GM23338 (cell line): Measurements from ENCODE around the gene ZCCHC24. TPM values are rescaled to one million over a fixed set of nuclear protein-coding genes. Genes with fewer than 3 reads are reported as not detected.

Experiments
- ATAC-seq: fragments of 200-7000 bp; cut with Tn5 transposase; 3 replicates; pipeline ENCODE4 v1.9.1; 2020
- DNase-seq: peaks from one replicate; pipeline ENCODE4 v3.0.0-alpha.2; 2015; ENCODE audit warnings: low spot score
- H2AFZ ChIP-seq: fragments of 200-600 bp; sonication (generic); 2 replicates; pipeline ENCODE4 v1.8.0; 2016; ENCODE audit warnings: antibody characterized with exemption, mild to moderate bottlenecking, moderate library complexity
- H3F3A ChIP-seq: fragments of 200-600 bp; sonication (generic); replicated peaks from 2 replicates; pipeline ENCODE4 v1.8.0; 2017; ENCODE audit warnings: antibody characterized with exemption, mixed run types, low read depth
- H3K27ac ChIP-seq: fragments of 200-600 bp; sonication (generic); 2 replicates; pipeline ENCODE4 v1.6.1; 2016; ENCODE audit warnings: low read depth
- H3K27me3 ChIP-seq: fragments of 200-600 bp; sonication (generic); 2 replicates; pipeline ENCODE4 v1.8.0; 2016; ENCODE audit warnings: mild to moderate bottlenecking, mixed run types, moderate library complexity; ENCODE audit not compliant: insufficient read depth
- H3K36me3 ChIP-seq: fragments of 200-600 bp; sonication (generic); 2 replicates; pipeline ENCODE4 v1.8.0; 2016; ENCODE audit warnings: mild to moderate bottlenecking; ENCODE audit not compliant: insufficient read depth
- H3K4me1 ChIP-seq: fragments of 200-600 bp; sonication (generic); 2 replicates; pipeline ENCODE4 v1.8.0; 2016; ENCODE audit warnings: mild to moderate bottlenecking, moderate library complexity; ENCODE audit not compliant: insufficient read depth
- H3K4me2 ChIP-seq: fragments of 200-600 bp; sonication (generic); 2 replicates; pipeline ENCODE4 v1.7.1; 2017; ENCODE audit warnings: mixed run types
- H3K4me3 ChIP-seq: fragments of 200-600 bp; sonication (generic); 2 replicates; pipeline ENCODE4 v1.6.1; 2016; ENCODE audit warnings: mixed run types
- H3K79me2 ChIP-seq: fragments of 200-600 bp; sonication (generic); replicated peaks from 2 replicates; pipeline ENCODE4 v1.8.0; 2017; ENCODE audit warnings: mild to moderate bottlenecking; ENCODE audit not compliant: insufficient read depth
- H3K9me2 ChIP-seq: fragments of 200-600 bp; sonication (generic); 2 replicates; pipeline ENCODE4 v1.8.0; 2017; ENCODE audit not compliant: insufficient read depth
- H4K20me1 ChIP-seq: fragments of 200-600 bp; sonication (generic); replicated peaks from 2 replicates; pipeline ENCODE4 v1.8.0; 2017; ENCODE audit warnings: mild to moderate bottlenecking; ENCODE audit not compliant: insufficient read depth
- H3K27ac Mint-ChIP-seq: 2 replicates; pipeline ENCODE4 v1.8.0; 2020; ENCODE audit warnings: inconsistent platforms, mild to moderate bottlenecking, moderate library complexity, mixed read lengths
- H3K27me3 Mint-ChIP-seq: 3 replicates; pipeline ENCODE4 v1.8.0; 2022; ENCODE audit warnings: low read depth, mild to moderate bottlenecking, moderate library complexity, mixed read lengths, inconsistent platforms; ENCODE audit not compliant: insufficient read depth, poor library complexity
- H3K36me3 Mint-ChIP-seq: 3 replicates; pipeline ENCODE4 v1.8.0; 2021; ENCODE audit warnings: low read depth, mild to moderate bottlenecking, inconsistent platforms, moderate library complexity, mixed read lengths
- H3K4me1 Mint-ChIP-seq: 3 replicates; pipeline ENCODE4 v1.8.0; 2020; ENCODE audit warnings: mild to moderate bottlenecking, inconsistent platforms, mixed read lengths
- H3K4me3 Mint-ChIP-seq: 3 replicates; pipeline ENCODE4 v1.8.0; 2021; ENCODE audit warnings: moderate library complexity, mild to moderate bottlenecking, inconsistent platforms, mixed read lengths
- H3K9me3 Mint-ChIP-seq: 3 replicates; pipeline ENCODE4 v1.8.0; 2020; ENCODE audit warnings: moderate library complexity, mild to moderate bottlenecking, inconsistent platforms, mixed read lengths
- CTCF ChIP-seq, 2 experiments: fragments of 200-600 bp in 1 of 2; sonication (generic) in 1 of 2; conservative IDR thresholded peaks; 2 replicates each; pipeline versions ENCODE4 v1.5.1 to v1.6.1; 2016 to 2017; ENCODE audit warnings: antibody characterized with exemption in 2 of 2, low read depth in 2 of 2, mild to moderate bottlenecking in 2 of 2, moderate library complexity in 1 of 2
- EZH2 ChIP-seq: fragments of 200-600 bp; sonication (generic); IDR thresholded peaks from one replicate; pipeline ENCODE4 v1.8.0; 2017; ENCODE audit warnings: antibody characterized with exemption, mild to moderate bottlenecking, low read depth; ENCODE audit not compliant: unreplicated experiment
- ZNF114 ChIP-seq: fragments of 250-450 bp; sonication (Bioruptor Pico); IDR thresholded peaks from 2 replicates; pipeline ENCODE4 v1.5.0; 2020; ENCODE audit warnings: mild to moderate bottlenecking, moderate library complexity
- polyA plus RNA-seq: library from polyadenylated mRNA; unstranded; fragments of >200 nt; fragmentation: Nextera tagmentation; extraction: Ambion mirVana; gene quantifications from 2 replicates; pipeline ENCODE4 v1.2.1, GENCODE V29; 2016
- total RNA-seq: library from RNA; depleted of rRNA; stranded (reverse); fragments of >200 nt; shearing (Covaris generic); gene quantifications from 2 replicates; pipeline ENCODE4 v1.2.3, GENCODE V29; 2014
- TF ChIP-seq, protein P1 (sequence below): fragments of 250-450 bp; sonication (Bioruptor Pico); IDR thresholded peaks from 2 replicates; pipeline ENCODE4 v1.5.0; 2020; ENCODE audit warnings: mild to moderate bottlenecking, moderate library complexity
- TF ChIP-seq, protein P2 (sequence below): IDR thresholded peaks from 2 replicates; pipeline ENCODE4 v1.6.1; 2016; ENCODE audit warnings: antibody characterized with exemption

The ZCCHC24 gene
- total and polyA plus RNA-seq, 2 experiments from 2014 or later = 2.0 to 10.1 TPM

- H3K36me3 ChIP-seq = no peaks in the 10 kb centered on the region
- DNase-seq (no peak), ATAC-seq (no peak)
- no peak overlapping the region for H3K27ac Mint-ChIP-seq
- H3K79me2 ChIP-seq = no peaks in the 10 kb centered on the region
- no peaks in the 10 kb centered on the region for H3K9me3 Mint-ChIP-seq
- H3K27ac ChIP-seq = no peak overlapping the region
- H3K4me1 ChIP-seq = no peaks in the 10 kb centered on the region
- H4K20me1 ChIP-seq = no peaks in the 10 kb centered on the region
- H3K9me2 ChIP-seq = no peaks in the 10 kb centered on the region
- H3F3A ChIP-seq = no peaks in the 10 kb centered on the region
- H3K27me3 Mint-ChIP-seq = peaks cover 6% of the 10 kb centered on the region
- no peaks in the 10 kb centered on the region; the same call in 2 of the 3 replicates for H3K4me1 Mint-ChIP-seq
- H3K4me3 Mint-ChIP-seq = no peak overlapping the region
- H2AFZ ChIP-seq = no peak overlapping the region
- H3K4me2 ChIP-seq = no peak overlapping the region
- H3K36me3 Mint-ChIP-seq = no peaks in the 10 kb centered on the region
- H3K4me3 ChIP-seq = no peak overlapping the region
- TF ChIP-seq EZH2 = no peak
- no peaks in the 10 kb centered on the region for H3K27me3 ChIP-seq
Observed at GRCh38 chr10:79387974-79388850, 57.2 kb downstream of the ZCCHC24 start.

GRCh38 chr10:79387466-79387973 is 57.9 kb downstream of the ZCCHC24 start:
- Histone ChIP-seq H3K36me3 (no peaks in the 10 kb centered on the region), H3K9me2 (no peaks in the 10 kb centered on the region), H3K4me1 (no peaks in the 10 kb centered on the region), H3K79me2 (no peaks in the 10 kb centered on the region), H3K4me2 (no peak overlapping the region), H3K4me3 (no peak overlapping the region), H2AFZ (no peak overlapping the region), H3K27ac (no peak overlapping the region), H3F3A (no peaks in the 10 kb centered on the region), H4K20me1 (no peaks in the 10 kb centered on the region), H3K27me3 (no peaks in the 10 kb centered on the region)
- TF ChIP-seq ZNF114 = no peak
- TF ChIP-seq, protein P1, sequence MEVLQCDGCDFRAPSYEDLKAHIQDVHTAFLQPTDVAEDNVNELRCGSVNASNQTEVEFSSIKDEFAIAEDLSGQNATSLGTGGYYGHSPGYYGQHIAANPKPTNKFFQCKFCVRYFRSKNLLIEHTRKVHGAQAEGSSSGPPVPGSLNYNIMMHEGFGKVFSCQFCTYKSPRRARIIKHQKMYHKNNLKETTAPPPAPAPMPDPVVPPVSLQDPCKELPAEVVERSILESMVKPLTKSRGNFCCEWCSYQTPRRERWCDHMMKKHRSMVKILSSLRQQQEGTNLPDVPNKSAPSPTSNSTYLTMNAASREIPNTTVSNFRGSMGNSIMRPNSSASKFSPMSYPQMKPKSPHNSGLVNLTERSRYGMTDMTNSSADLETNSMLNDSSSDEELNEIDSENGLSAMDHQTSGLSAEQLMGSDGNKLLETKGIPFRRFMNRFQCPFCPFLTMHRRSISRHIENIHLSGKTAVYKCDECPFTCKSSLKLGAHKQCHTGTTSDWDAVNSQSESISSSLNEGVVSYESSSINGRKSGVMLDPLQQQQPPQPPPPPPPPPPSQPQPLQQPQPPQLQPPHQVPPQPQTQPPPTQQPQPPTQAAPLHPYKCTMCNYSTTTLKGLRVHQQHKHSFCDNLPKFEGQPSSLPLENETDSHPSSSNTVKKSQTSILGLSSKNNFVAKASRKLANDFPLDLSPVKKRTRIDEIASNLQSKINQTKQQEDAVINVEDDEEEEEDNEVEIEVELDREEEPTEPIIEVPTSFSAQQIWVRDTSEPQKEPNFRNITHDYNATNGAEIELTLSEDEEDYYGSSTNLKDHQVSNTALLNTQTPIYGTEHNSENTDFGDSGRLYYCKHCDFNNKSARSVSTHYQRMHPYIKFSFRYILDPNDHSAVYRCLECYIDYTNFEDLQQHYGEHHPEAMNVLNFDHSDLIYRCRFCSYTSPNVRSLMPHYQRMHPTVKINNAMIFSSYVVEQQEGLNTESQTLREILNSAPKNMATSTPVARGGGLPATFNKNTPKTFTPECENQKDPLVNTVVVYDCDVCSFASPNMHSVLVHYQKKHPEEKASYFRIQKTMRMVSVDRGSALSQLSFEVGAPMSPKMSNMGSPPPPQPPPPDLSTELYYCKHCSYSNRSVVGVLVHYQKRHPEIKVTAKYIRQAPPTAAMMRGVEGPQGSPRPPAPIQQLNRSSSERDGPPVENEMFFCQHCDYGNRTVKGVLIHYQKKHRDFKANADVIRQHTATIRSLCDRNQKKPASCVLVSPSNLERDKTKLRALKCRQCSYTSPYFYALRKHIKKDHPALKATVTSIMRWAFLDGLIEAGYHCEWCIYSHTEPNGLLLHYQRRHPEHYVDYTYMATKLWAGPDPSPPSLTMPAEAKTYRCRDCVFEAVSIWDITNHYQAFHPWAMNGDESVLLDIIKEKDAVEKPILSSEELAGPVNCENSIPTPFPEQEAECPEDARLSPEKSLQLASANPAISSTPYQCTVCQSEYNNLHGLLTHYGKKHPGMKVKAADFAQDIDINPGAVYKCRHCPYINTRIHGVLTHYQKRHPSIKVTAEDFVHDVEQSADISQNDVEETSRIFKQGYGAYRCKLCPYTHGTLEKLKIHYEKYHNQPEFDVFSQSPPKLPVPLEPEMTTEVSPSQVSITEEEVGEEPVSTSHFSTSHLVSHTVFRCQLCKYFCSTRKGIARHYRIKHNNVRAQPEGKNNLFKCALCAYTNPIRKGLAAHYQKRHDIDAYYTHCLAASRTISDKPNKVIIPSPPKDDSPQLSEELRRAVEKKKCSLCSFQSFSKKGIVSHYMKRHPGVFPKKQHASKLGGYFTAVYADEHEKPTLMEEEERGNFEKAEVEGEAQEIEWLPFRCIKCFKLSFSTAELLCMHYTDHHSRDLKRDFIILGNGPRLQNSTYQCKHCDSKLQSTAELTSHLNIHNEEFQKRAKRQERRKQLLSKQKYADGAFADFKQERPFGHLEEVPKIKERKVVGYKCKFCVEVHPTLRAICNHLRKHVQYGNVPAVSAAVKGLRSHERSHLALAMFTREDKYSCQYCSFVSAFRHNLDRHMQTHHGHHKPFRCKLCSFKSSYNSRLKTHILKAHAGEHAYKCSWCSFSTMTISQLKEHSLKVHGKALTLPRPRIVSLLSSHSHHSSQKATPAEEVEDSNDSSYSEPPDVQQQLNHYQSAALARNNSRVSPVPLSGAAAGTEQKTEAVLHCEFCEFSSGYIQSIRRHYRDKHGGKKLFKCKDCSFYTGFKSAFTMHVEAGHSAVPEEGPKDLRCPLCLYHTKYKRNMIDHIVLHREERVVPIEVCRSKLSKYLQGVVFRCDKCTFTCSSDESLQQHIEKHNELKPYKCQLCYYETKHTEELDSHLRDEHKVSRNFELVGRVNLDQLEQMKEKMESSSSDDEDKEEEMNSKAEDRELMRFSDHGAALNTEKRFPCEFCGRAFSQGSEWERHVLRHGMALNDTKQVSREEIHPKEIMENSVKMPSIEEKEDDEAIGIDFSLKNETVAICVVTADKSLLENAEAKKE (CRISPR knock-in tag) = no peak
- TF ChIP-seq CTCF (conservative IDR thresholded peaks at IDR 0.05; ENCODE audit: low read depth in 2 of 2) = no peak
- TF ChIP-seq, protein P2, sequence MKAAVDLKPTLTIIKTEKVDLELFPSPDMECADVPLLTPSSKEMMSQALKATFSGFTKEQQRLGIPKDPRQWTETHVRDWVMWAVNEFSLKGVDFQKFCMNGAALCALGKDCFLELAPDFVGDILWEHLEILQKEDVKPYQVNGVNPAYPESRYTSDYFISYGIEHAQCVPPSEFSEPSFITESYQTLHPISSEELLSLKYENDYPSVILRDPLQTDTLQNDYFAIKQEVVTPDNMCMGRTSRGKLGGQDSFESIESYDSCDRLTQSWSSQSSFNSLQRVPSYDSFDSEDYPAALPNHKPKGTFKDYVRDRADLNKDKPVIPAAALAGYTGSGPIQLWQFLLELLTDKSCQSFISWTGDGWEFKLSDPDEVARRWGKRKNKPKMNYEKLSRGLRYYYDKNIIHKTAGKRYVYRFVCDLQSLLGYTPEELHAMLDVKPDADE = no peak
- H3K9me3 Mint-ChIP-seq = no peaks in the 10 kb centered on the region
- no peak for DNase-seq
- H3K4me1 Mint-ChIP-seq = no peaks in the 10 kb centered on the region; the same call in 2 of the 3 replicates
- no peak overlapping the region for H3K4me3 Mint-ChIP-seq
- ATAC-seq = no peak
- no peaks in the 10 kb centered on the region for H3K36me3 Mint-ChIP-seq
- peaks cover 10% of the 10 kb centered on the region for H3K27me3 Mint-ChIP-seq
- no peak overlapping the region for H3K27ac Mint-ChIP-seq
